Fibroblast of villous mesenchyme (primary cell): Measurements from ENCODE around the gene SCGB2B2. TPM values are rescaled to one million over a fixed set of nuclear protein-coding genes. Genes with fewer than 3 reads are reported as not detected.
A peak's percentile ranks its signal among the peaks of the same experiment; 100 is the strongest.

Source experiments
- DNase-seq: peaks from one replicate; pipeline ENCODE4 v3.0.0-alpha.2; 2010; ENCODE audit warnings: low read depth
- H3K4me3 ChIP-seq: 2 replicates; pipeline ENCODE4 v1.5.1; 2011; ENCODE audit warnings: low read depth, mild to moderate bottlenecking, low read length
- small RNA-seq: library from RNA; depleted of rRNA; stranded (forward); fragments of <200 nt; gene quantifications from one replicate; pipeline ENCODE3, GENCODE V24; 2012
- total RNA-seq: library from RNA; depleted of rRNA; stranded (reverse); fragments of >200 nt; gene quantifications from 2 replicates; pipeline ENCODE4 v1.2.3, GENCODE V29; 2012
- TF ChIP-seq, protein P1 (sequence below): IDR thresholded peaks from 2 replicates; pipeline ENCODE4 v1.5.1; 2012; ENCODE audit warnings: low read depth, mild to moderate bottlenecking, low read length; ENCODE audit not compliant: insufficient read depth

Gene SCGB2B2
- total RNA-seq, 1 donor = under 0.01 TPM

DNA sequence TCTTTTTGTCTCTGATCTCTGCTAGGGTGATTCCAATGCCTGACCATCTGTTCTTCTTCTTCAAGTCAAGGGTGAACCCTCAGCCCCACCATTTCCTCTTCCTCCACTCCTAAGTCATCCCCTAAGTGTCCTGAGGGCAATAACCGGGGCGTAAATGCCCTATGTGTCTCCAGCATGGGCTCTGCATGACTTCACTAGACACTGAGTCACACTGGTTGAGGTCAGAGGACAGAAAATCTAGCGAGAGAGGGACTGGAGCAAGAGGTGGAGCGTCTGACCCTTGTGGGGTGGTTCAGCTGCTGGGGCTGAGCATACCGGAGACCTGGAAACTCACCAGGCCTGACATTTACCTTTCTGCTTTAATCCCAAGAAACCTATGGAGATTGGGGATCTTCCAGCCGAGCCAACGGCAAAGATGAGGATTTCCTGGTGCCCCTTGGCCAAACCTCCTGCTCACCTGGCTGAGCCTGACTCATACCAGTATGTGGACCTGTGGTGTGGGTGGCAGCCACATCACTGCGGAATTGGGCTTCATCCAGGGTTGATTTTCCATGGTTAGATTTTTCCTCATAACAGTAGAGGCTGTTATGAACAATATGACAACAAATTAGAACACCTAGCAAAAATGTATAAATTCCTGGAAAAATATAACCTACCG, 26.9 kb downstream of the SCGB2B2 start:
- TF ChIP-seq, protein P1, sequence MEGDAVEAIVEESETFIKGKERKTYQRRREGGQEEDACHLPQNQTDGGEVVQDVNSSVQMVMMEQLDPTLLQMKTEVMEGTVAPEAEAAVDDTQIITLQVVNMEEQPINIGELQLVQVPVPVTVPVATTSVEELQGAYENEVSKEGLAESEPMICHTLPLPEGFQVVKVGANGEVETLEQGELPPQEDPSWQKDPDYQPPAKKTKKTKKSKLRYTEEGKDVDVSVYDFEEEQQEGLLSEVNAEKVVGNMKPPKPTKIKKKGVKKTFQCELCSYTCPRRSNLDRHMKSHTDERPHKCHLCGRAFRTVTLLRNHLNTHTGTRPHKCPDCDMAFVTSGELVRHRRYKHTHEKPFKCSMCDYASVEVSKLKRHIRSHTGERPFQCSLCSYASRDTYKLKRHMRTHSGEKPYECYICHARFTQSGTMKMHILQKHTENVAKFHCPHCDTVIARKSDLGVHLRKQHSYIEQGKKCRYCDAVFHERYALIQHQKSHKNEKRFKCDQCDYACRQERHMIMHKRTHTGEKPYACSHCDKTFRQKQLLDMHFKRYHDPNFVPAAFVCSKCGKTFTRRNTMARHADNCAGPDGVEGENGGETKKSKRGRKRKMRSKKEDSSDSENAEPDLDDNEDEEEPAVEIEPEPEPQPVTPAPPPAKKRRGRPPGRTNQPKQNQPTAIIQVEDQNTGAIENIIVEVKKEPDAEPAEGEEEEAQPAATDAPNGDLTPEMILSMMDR = no peak
- H3K4me3 ChIP-seq = no peak overlapping the region
- DNase-seq = no peak

DNA sequence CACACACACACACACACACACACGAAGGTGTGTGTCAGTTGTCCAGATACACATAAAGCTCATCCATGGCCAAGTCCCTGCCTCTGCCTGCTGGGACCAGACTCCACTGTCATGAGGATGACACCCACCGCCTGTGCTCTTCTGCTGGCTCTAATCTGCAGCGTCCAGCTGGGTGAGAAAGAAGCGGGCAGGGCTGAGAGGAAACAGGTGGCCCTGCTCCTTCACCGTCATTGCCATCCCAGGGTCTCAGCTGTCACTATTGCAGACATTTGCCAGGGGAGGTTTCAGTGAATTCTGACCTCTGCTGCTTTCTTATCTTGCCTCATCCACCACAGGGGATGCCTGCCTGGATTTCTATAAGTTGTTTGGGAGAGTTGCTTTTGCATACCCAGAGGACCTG, 31.4 kb downstream of the SCGB2B2 start:
- peak; percentile 5 for DNase-seq
- TF ChIP-seq, protein P1 = no peak
- H3K4me3 ChIP-seq = no peak overlapping the region

DNA sequence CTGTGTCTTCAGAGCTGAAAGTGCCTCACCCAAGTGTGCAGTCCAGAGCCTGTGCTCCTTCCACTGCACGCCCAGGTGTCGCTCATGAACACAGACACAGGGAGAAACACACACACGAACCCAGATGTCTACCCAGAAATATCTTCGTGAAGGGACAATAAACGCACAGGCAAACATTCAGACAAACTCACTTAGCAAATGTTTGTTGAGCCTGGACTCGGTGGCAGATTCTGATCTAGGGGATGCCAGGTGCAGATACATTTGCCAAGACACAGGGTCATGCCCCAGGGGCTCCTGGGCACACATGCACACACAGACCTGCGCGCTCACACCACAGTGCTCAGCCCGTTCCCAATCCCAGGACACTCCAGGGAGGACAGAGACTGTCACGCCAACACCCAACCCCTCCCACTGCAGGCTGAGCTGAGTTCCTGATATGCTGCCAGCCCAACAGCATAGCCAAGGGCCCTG, 31.9 kb downstream of the SCGB2B2 start:
- TF ChIP-seq, protein P1 = no peak
- no peak for DNase-seq
- H3K4me3 ChIP-seq = no peak overlapping the region

DNA sequence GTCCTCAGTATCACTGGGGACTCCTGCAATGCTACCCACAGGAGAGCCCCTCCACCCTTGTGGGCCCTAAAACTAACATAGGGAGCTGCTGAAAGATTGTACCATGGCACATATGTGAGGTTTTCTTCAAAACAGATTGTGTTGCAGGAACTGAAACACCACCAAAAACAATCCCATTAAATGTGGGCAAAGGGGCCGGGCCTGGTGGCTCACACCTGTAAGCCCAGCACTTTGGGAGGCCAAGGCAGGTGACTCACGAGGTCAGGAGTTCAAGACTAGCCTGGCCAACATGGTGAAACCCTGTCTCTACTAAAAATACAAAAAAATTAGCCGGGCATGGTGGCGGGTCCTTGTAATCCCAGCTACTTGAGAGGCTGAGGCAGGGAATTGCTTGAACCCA, 34.7 kb downstream of the SCGB2B2 start:
- no peak for DNase-seq
- TF ChIP-seq, protein P1 = no peak
- no peak overlapping the region for H3K4me3 ChIP-seq

DNA sequence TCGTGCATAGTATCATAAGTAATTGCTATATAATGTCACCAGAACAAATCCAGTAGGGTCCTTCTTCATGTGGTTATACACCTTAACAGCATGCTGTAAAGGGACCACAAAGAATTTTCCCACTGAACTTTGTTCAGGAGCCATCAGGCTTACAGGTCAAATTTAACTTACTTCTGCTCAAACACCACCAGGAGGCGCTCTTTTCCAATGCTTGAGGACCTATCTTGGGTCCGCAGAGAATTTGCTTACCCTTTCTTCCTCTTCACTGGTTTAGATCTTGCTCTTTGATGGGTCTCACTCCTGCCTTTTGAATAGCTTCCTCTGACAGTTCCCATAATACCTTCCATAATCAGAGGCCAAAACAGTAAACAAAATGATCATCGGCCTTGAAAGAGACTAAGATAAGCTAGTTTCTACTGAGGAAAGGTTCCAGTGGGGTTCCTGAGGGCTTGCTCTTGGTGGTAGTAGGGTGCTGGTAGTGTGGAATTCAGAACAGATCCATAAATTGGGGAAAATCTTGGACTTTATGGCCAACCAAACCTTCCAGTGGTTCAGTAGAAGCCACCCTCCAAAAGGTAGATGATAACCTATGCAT, 37.4 kb downstream of the SCGB2B2 start:
- TF ChIP-seq, protein P1 = peak; percentile 76
- H3K4me3 ChIP-seq = no peak overlapping the region
- DNase-seq = peak; percentile 76

DNA sequence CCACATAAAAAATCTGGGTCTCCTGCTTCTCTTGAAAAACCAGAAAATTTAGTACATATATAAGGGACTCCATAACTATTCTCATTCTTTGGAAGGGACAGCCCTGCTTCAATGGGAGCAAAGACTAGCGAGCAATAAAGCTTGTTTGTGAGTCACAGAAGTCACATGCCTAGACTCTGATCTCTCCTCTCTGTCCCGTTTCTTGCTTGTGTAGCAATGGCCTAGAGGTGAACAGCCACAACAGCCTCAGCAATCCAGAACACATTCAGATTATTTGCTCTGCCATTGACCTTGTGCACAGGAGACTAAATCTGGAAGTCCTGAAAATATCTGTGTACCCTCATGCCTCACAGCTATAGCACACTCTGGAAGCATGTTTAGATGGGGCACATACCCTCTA, 43.2 kb downstream of the SCGB2B2 start:
- TF ChIP-seq, protein P1 = no peak
- no peak for DNase-seq
- no peak overlapping the region for H3K4me3 ChIP-seq

Small RNAs within 50 kb of the gene (small RNA-seq; reads per million reads assigned to genes)
- not detected for gene RF00611

Other genes starting within 250 kb of the SCGB2B2 start
- 108 and 121 TPM in 2 replicates for gene UBA2, start 248.8 kb downstream of the SCGB2B2 start, total RNA-seq
- 28.0 and 40.6 TPM in 2 replicates for gene WTIP, start 195.4 kb downstream of the SCGB2B2 start, total RNA-seq
- 13.2 and 15.1 TPM in 2 replicates for gene ZNF302, start 519 bp upstream of the SCGB2B2 start, total RNA-seq
- gene ZNF181, start 57.1 kb upstream of the SCGB2B2 start, total RNA-seq = 14.5 and 14.7 TPM in 2 replicates
- gene ZNF599, start 96.1 kb upstream of the SCGB2B2 start, total RNA-seq = 5.8 and 7.8 TPM in 2 replicates
- 3.2 and 3.9 TPM in 2 replicates for gene ZNF30, start 249.7 kb upstream of the SCGB2B2 start, total RNA-seq